ENCODE results near the gene TMEM182. TPM values are rescaled to one million over a fixed set of nuclear protein-coding genes. Genes with fewer than 3 reads are reported as not detected.

The TMEM182 gene
- total and polyA plus RNA-seq, 7 experiments from 2014 or later, result 3.4 to 9.0 (median 5.4) TPM

GRCh38 chr2:102797486-102797885, 35.7 kb downstream of the TMEM182 start:
- intact Hi-C loops (cut with micrococcal nuclease), result no loop called here
- Histone ChIP-seq H3K27me3 (ENCODE audit: control insufficient read depth in 2 of 2, insufficient read depth in 2 of 2, low read length in 2 of 2) (no peaks in the 10 kb centered on the region), H3K36me3 (ENCODE audit: control insufficient read depth in 2 of 3, insufficient read depth in 3 of 3, low read length in 3 of 3) (peaks cover 0 to 16% (median 0%) of the 10 kb centered on the region in 3 experiments), H3K4me1 (ENCODE audit: control insufficient read depth in 2 of 2, insufficient read depth in 2 of 2, low read length in 2 of 2) (no peaks in the 10 kb centered on the region), H3K4me3 (ENCODE audit: low read length) (no peak overlapping the region), H3K27ac (ENCODE audit: low read depth, low read length) (no peak overlapping the region), H3K9me3 (ENCODE audit: control insufficient read depth in 2 of 3, low read length in 3 of 3) (peaks cover 0 to 22% (median 5%) of the 10 kb centered on the region in 3 experiments)
- Mint-ChIP-seq H3K36me3 (peaks cover 32 to 80% (median 71%) of the 10 kb centered on the region in 5 donors), H3K27me3 (no peaks in the 10 kb centered on the region), H3K4me3 (no peak overlapping the region), H3K4me1 (peaks cover 0 to 9% (median 2%) of the 10 kb centered on the region in 7 donors), H3K27ac (no peak overlapping the region), H3K9me3 (peaks cover 15 to 69% (median 42%) of the 10 kb centered on the region in 11 donors)
- ATAC-seq, result no peak
- CTCF ChIA-PET, result interaction anchor here (1.1 kb wide), 1 partner anchor 8 kb away, joined by 4 read pairs; no protein-coding TSS in a partner anchor
- no peak for DNase-seq
- POLR2A ChIA-PET, result no interaction called here

- Histone ChIP-seq H3K9me3 (ENCODE audit: control insufficient read depth in 2 of 3, low read length in 3 of 3) (peaks cover 0 to 29% (median 5%) of the 10 kb centered on the region in 3 experiments), H3K4me1 (ENCODE audit: control insufficient read depth in 2 of 2, insufficient read depth in 2 of 2, low read length in 2 of 2) (peaks cover 2% of the 10 kb centered on the region in 2 donors), H3K4me3 (ENCODE audit: low read length) (no peak overlapping the region), H3K36me3 (ENCODE audit: control insufficient read depth in 2 of 3, insufficient read depth in 3 of 3, low read length in 3 of 3) (peaks cover 0 to 16% (median 0%) of the 10 kb centered on the region in 3 experiments), H3K27me3 (ENCODE audit: control insufficient read depth in 2 of 2, insufficient read depth in 2 of 2, low read length in 2 of 2) (no peaks in the 10 kb centered on the region), H3K27ac (ENCODE audit: low read depth, low read length) (no peak overlapping the region)
- peaks cover 33 to 82% (median 73%) of the 10 kb centered on the region in 5 donors for H3K36me3 Mint-ChIP-seq
- H3K9me3 Mint-ChIP-seq, result peaks cover 18 to 76% (median 45%) of the 10 kb centered on the region in 11 donors
- ChIA-PET CTCF (no interaction called here), POLR2A (no interaction called here)
- ATAC-seq (no peak), DNase-seq (no peak)
- no peaks in the 10 kb centered on the region for H3K27me3 Mint-ChIP-seq
- H3K4me1 Mint-ChIP-seq, result peaks cover 3 to 16% (median 7%) of the 10 kb centered on the region in 7 donors
- H3K4me3 Mint-ChIP-seq, result no peak overlapping the region
- no peak overlapping the region for H3K27ac Mint-ChIP-seq
- intact Hi-C loops (cut with micrococcal nuclease), result no loop called here
Measured at GRCh38 chr2:102798181-102798580, 36.4 kb downstream of the TMEM182 start.

GRCh38 chr2:102801098-102801718, 39.4 kb downstream of the TMEM182 start:
- Histone ChIP-seq H3K9me3 (ENCODE audit: control insufficient read depth in 2 of 3, low read length in 3 of 3) (peaks cover 0 to 29% (median 5%) of the 10 kb centered on the region in 3 experiments), H3K4me1 (ENCODE audit: control insufficient read depth in 2 of 2, insufficient read depth in 2 of 2, low read length in 2 of 2) (peaks cover 7 to 8% of the 10 kb centered on the region in 2 donors), H3K4me3 (ENCODE audit: low read length) (no peak overlapping the region), H3K36me3 (ENCODE audit: control insufficient read depth in 2 of 3, insufficient read depth in 3 of 3, low read length in 3 of 3) (peaks cover 0 to 16% (median 0%) of the 10 kb centered on the region in 3 experiments), H3K27me3 (ENCODE audit: control insufficient read depth in 2 of 2, insufficient read depth in 2 of 2, low read length in 2 of 2) (no peaks in the 10 kb centered on the region), H3K27ac (ENCODE audit: low read depth, low read length) (no peak overlapping the region)
- ChIA-PET POLR2A (interaction anchor here (0.6 kb wide), 1 partner anchor 65 kb away, joined by 4 read pairs; no protein-coding TSS in a partner anchor), CTCF (no interaction called here)
- Mint-ChIP-seq H3K4me1 (peaks cover 9 to 23% (median 20%) of the 10 kb centered on the region in 7 donors), H3K36me3 (peaks cover 33 to 67% (median 59%) of the 10 kb centered on the region in 5 donors), H3K27me3 (peaks cover 0 to 4% (median 0%) of the 10 kb centered on the region in 5 donors), H3K9me3 (peaks cover 18 to 71% (median 45%) of the 10 kb centered on the region in 11 donors), H3K27ac (peak overlapping the region in 1 of 9 donors; percentile 8), H3K4me3 (no peak overlapping the region)
- ATAC-seq (no peak), DNase-seq (no peak)
- intact Hi-C loops (cut with micrococcal nuclease), result no loop called here

- Mint-ChIP-seq H3K9me3 (peaks cover 18 to 62% (median 42%) of the 10 kb centered on the region in 11 donors), H3K4me1 (peaks cover 9 to 23% (median 20%) of the 10 kb centered on the region in 7 donors), H3K27ac (no peak overlapping the region), H3K27me3 (peaks cover 0 to 6% (median 0%) of the 10 kb centered on the region in 5 donors), H3K36me3 (peaks cover 33 to 61% (median 55%) of the 10 kb centered on the region in 5 donors), H3K4me3 (peak overlapping the region in 2 of 10 donors; percentile 1 to 16)
- peaks cover 0 to 16% (median 0%) of the 10 kb centered on the region in 3 experiments for H3K36me3 ChIP-seq (ENCODE audit: control insufficient read depth in 2 of 3, insufficient read depth in 3 of 3, low read length in 3 of 3)
- CTCF ChIA-PET, result no interaction called here
- no peak for DNase-seq
- H3K27ac ChIP-seq (ENCODE audit: low read depth, low read length), result no peak overlapping the region
- ATAC-seq, result no peak
- H3K4me3 ChIP-seq (ENCODE audit: low read length), result no peak overlapping the region
- intact Hi-C loops (cut with micrococcal nuclease), result no loop called here
- POLR2A ChIA-PET, result no interaction called here
- H3K27me3 ChIP-seq (ENCODE audit: control insufficient read depth in 2 of 2, insufficient read depth in 2 of 2, low read length in 2 of 2), result no peaks in the 10 kb centered on the region
- H3K4me1 ChIP-seq (ENCODE audit: control insufficient read depth in 2 of 2, insufficient read depth in 2 of 2, low read length in 2 of 2), result peaks cover 7 to 8% of the 10 kb centered on the region in 2 donors
- H3K9me3 ChIP-seq (ENCODE audit: control insufficient read depth in 2 of 3, low read length in 3 of 3), result peaks cover 0 to 29% (median 5%) of the 10 kb centered on the region in 3 experiments
Measured at GRCh38 chr2:102801858-102802699, 40.2 kb downstream of the TMEM182 start.

- peaks cover 17 to 51% (median 38%) of the 10 kb centered on the region in 11 donors for H3K9me3 Mint-ChIP-seq
- ChIA-PET POLR2A (no interaction called here), CTCF (no interaction called here)
- DNase-seq (peak in 6 of 9 donors; percentile 3 to 26 (median 17)), ATAC-seq (peak; percentile 36)
- Histone ChIP-seq H3K4me3 (ENCODE audit: low read length) (no peak overlapping the region), H3K27me3 (ENCODE audit: control insufficient read depth in 2 of 2, insufficient read depth in 2 of 2, low read length in 2 of 2) (no peaks in the 10 kb centered on the region), H3K27ac (ENCODE audit: low read depth, low read length) (no peak overlapping the region), H3K4me1 (ENCODE audit: control insufficient read depth in 2 of 2, insufficient read depth in 2 of 2, low read length in 2 of 2) (peaks cover 7 to 8% of the 10 kb centered on the region in 2 donors), H3K36me3 (ENCODE audit: control insufficient read depth in 2 of 3, insufficient read depth in 3 of 3, low read length in 3 of 3) (peaks cover 0 to 9% (median 0%) of the 10 kb centered on the region in 3 experiments), H3K9me3 (ENCODE audit: control insufficient read depth in 2 of 3, low read length in 3 of 3) (peaks cover 0 to 29% (median 5%) of the 10 kb centered on the region in 3 experiments)
- peak overlapping the region; percentile 17 to 65 (median 52) for H3K4me3 Mint-ChIP-seq
- peaks cover 0 to 8% (median 0%) of the 10 kb centered on the region in 5 donors for H3K27me3 Mint-ChIP-seq
- H3K4me1 Mint-ChIP-seq, result peaks cover 9 to 23% (median 20%) of the 10 kb centered on the region in 7 donors
- peak overlapping the region in 3 of 9 donors; percentile 2 to 70 (median 17) for H3K27ac Mint-ChIP-seq
- intact Hi-C loops (cut with micrococcal nuclease), result no loop called here
- H3K36me3 Mint-ChIP-seq, result peaks cover 29 to 54% (median 45%) of the 10 kb centered on the region in 5 donors
Measured at GRCh38 chr2:102803041-102803896, 41.4 kb downstream of the TMEM182 start.

- Histone ChIP-seq H3K4me3 (ENCODE audit: low read length) (no peak overlapping the region), H3K27me3 (ENCODE audit: control insufficient read depth in 2 of 2, insufficient read depth in 2 of 2, low read length in 2 of 2) (no peaks in the 10 kb centered on the region), H3K9me3 (ENCODE audit: control insufficient read depth in 2 of 3, low read length in 3 of 3) (peaks cover 0 to 29% (median 5%) of the 10 kb centered on the region in 3 experiments), H3K36me3 (ENCODE audit: control insufficient read depth in 2 of 3, insufficient read depth in 3 of 3, low read length in 3 of 3) (peaks cover 0 to 7% (median 0%) of the 10 kb centered on the region in 3 experiments), H3K4me1 (ENCODE audit: control insufficient read depth in 2 of 2, insufficient read depth in 2 of 2, low read length in 2 of 2) (peaks cover 7 to 8% of the 10 kb centered on the region in 2 donors), H3K27ac (ENCODE audit: low read depth, low read length) (no peak overlapping the region)
- H3K27ac Mint-ChIP-seq, result no peak overlapping the region
- ChIA-PET POLR2A (no interaction called here), CTCF (no interaction called here)
- DNase-seq (no peak), ATAC-seq (no peak)
- H3K4me3 Mint-ChIP-seq, result peak overlapping the region in 7 of 10 donors; percentile 17 to 62 (median 46)
- H3K36me3 Mint-ChIP-seq, result peaks cover 29 to 51% (median 42%) of the 10 kb centered on the region in 5 donors
- intact Hi-C loops (cut with micrococcal nuclease), result no loop called here
- peaks cover 17 to 47% (median 38%) of the 10 kb centered on the region in 11 donors for H3K9me3 Mint-ChIP-seq
- H3K4me1 Mint-ChIP-seq, result peaks cover 9 to 23% (median 20%) of the 10 kb centered on the region in 7 donors
- H3K27me3 Mint-ChIP-seq, result peaks cover 0 to 8% (median 0%) of the 10 kb centered on the region in 5 donors
Measured at GRCh38 chr2:102803897-102804217, 42.0 kb downstream of the TMEM182 start.

Data from naive thymus-derived CD4-positive, alpha-beta T cell (primary cell).